ENCODE measurements around the gene CD84.
"Not testable (repeated sequence)": the region's sequence is repeated elsewhere in the genome, so short reads cannot be mapped to it uniquely, and the experiment has no call there.

CD84 gene

DNA sequence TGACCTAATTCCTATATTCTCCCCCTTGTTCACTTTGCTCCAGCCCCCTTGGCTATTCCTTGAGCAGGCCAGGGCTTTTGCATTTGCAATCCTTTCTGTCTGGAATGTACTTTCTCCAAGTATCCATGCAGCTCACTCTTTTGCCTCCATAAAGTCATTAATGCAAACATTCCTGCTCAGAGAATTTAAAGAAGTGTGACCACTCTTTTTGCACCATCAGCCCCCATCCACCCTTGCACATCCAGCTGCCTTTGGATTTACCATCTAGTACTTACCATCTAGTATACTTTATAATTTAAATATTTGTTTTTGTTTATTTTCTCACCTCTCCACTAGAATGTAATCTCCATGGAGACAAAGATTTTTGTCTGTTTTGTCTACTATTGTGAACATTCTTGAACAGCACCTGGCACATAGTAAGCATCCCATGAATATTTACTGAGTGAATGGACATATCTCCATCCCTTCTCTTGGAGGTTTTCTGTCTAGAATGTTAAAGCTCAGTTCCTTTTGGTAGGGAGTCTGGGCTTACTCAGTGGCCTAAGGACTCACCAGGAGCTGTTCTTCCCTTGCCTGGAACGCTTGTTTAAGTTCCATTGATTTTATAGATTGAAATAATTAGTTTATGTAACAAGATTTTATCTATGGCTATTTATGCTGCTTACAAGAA is 78.8 kb downstream of the CD84 start:
- peak in 1 of 4 experiments; percentile 27 for DNase-seq

- peak; percentile 81 to 96 (median 90) for DNase-seq
These were observed 79.7 kb downstream of the CD84 start for GRCh38 chr1:160499631-160500030.

DNA sequence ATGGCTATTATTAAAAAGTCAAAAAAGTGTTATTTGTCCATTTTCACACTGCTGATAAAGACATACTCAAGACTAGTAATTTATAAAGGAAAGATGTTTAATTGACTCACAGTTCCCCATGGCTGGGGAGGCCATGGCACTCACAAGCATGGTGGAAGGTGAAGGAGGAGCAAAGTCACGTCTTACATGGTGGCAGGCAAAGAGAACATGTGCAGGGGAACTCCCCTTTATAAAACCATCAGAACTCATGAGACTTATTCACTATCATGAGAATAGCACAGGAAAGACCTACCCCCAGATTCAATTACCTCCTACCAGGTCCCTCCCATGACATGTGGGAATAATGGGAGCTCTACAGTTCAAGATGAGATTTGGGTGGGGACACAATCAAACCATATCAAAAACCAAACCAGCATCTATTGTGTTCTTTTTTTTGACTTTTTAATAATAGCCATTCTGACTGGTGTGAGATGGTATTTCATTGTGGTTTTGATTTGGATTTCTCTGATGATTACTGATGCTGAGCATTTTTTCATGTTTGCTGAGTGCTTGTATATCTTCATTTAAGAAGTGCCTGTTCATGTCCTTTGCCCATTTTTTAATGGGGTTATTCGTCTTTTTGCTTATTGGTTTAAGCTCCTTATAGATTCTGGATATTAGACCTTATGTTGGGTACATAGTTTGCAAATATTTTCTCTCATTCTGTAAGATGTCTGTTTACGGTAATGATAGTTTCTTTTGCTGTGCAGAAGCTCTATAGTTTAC is 80.8 kb downstream of the CD84 start:
- not testable (repeated sequence) for DNase-seq

- DNase-seq: no peak
These were observed 83.0 kb downstream of the CD84 start for GRCh38 chr1:160496334-160496733.

DNA sequence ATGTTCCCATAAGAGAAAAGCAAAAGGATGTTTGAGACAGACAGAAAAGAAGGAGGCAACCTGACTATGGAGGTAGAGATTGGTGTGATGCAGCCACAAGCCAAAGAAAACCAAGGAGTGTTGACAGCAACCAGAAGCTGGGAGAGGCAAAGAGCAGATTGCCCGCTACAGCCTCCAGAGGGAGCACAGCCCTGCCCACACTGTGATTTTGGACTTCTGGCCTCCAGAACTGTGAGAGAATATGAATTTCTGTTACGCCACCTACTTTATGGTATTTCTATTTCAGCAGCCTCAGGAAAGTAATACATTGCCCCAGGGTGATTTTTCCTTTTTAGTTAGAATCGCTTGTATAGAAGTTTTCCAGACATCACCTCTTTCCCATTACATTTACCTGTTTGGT is 84.7 kb downstream of the CD84 start:
- peak in 2 of 4 experiments; percentile 28 to 43 for DNase-seq

DNA sequence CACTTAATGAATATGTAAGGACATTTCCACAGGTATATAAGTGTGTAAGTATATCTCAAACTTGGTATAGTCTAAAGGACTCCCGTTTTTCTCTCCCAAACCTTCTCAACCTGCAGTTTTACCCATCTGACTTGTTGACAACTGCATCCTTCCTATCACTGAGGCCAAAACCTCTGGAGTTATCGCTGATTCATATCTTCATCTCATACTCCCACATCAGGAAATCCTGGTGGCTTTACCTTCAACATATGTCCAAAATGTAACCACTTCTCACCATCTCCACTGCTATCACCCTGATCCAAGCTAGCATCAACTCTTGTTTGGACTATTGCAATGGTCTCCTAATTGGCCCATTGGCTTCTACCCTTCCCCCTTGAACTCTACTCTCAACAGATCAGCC is 86.7 kb downstream of the CD84 start:
- no peak for DNase-seq

GRCh38 chr1:160491981-160492380 is 87.3 kb downstream of the CD84 start:
- DNase-seq: no peak

Data from suppressor macrophage (primary cell).